DMS53 treated with DMSO at 0.1 percent for 48 hours (cell line): ENCODE results near the gene MFN1.

Experiments
- DNase-seq: peaks from one replicate; lab custom pipeline; 2025; ENCODE audit not compliant: unreplicated experiment; lab: John Stamatoyannopoulos, UW

Gene MFN1

DNA sequence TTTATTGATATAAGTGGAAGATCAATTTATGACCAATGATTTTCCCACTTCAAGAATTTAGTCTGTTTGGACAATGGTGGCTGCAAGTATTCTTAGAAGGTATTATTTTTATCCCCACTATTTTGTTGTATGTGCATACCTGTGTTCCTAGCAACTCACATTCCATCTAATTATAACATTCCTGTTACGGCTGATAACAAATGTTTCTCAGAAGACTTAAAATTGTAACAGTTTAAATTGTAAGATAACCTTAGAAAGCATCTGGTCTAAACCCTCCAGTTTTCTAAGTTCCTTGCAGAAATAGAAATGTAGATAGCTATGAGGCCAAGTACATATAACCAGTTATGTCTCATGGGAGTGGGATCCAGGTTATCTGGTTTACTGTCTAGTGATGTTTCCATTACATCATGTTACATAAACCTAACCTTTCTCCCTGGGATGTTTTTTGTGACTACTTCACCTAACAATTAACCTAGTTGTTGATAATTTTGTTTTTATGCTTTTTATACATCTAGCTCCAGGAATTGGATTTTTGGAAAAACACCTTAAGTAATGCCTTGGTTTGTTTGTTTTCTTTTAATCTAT is 11.1 kb upstream of the MFN1 start:
- no peak for DNase-seq

DNA sequence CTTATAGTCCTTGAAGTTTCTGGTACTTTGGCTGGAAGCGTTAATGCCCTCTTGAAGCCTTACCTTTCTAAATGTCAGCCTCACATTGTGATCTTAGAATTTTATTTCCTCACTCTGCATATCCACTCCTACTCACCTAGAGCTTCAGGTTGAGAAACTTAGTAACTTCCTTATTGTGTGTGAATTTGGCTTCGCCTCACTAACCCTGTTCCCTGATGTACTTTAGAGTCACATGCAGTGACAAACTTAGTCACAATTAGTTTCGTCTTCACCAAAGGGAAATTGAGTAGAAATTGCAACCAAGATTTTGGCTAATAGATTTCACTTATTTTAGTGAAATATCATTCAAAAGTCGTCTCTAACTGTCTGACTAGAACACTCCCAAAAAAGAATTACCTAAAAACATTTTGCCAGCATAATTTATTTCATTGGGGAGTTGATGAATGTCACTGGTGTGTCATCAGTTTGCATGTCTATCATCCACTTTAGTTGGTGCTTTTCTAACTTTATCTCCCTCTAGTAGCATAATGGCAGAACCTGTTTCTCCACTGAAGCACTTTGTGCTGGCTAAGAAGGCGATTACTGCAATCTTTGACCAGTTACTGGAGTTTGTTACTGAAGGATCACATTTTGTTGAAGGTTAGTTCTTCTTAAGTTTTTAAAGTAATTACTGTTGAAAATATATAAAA is 960 bp downstream of the MFN1 start:
- DNase-seq, result no peak

DNA sequence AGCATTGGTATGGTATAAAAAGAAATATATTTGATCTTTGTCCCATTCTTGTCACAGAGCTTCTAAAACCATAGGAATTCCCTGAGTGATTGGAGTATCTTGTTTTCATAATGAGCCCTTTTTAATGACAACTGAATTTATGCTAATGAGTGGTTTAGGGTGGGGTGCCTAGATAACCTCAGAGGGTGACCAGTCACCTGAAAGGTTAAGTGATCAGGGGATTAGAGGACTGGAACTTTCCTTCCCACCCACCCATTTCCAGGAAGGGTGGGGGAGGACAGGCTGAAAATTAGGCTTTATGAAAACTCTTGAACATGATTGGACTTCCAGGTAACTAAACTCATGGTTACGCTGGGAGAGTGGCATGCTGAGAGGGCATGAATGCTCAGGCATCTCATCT is 8.5 kb downstream of the MFN1 start:
- DNase-seq, result no peak

DNA sequence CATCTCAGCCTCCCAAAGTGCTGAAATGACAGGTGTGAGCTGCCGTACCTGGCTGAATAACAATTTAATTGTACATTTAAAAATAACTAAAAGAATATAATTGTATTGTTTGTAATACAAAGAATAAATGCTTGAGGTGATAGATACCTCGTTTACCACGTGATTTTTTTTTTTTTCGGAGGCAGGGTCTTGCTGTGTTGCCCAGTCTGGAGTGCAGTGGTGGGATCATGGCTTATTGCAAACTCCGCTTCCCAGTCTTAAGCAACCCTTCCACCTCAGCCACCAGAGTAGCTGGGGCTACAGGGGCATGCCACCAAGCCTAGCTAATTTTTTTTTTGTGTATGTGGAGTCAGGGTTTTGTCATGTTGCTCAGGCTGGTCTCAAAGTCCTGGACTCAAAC is 15.8 kb downstream of the MFN1 start:
- DNase-seq, result no peak

DNA sequence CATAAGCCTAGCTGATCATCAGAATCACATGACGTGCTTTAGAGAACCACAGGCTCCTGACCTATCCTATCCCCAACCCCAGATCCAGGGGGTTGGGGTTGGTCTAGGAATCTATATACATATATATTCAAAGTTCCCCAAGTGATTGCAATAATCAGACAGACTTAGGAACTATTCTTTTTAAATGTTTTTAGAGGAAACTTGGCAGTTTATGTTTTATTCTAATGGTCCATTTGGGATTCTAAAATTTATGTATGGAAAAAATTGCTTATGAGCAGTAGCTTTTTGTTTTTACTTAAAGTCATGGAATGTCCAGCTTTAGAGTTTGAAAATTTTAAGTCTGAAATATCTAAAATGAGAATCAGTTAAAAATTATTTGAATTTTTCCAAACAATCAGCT is 22.1 kb downstream of the MFN1 start:
- DNase-seq, result no peak

DNA sequence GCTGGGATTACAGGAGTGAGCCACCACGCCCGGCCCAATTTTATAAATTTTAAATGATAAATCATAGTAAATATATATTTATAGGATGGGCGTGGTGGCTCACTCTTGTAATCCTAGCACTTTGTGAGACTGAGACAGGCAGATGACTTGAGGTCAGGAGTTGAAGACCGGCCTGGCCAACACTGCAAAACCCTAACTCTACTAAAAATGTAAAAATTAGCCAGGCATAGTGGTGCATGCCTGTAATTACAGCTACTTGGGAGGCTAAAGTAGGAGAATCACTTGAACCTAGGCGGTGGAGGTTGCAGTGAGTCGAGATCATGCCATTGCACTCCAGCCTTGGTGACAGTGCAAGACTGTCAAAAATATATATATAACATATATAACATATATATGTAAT is 26.4 kb downstream of the MFN1 start:
- DNase-seq, result no peak

DNA sequence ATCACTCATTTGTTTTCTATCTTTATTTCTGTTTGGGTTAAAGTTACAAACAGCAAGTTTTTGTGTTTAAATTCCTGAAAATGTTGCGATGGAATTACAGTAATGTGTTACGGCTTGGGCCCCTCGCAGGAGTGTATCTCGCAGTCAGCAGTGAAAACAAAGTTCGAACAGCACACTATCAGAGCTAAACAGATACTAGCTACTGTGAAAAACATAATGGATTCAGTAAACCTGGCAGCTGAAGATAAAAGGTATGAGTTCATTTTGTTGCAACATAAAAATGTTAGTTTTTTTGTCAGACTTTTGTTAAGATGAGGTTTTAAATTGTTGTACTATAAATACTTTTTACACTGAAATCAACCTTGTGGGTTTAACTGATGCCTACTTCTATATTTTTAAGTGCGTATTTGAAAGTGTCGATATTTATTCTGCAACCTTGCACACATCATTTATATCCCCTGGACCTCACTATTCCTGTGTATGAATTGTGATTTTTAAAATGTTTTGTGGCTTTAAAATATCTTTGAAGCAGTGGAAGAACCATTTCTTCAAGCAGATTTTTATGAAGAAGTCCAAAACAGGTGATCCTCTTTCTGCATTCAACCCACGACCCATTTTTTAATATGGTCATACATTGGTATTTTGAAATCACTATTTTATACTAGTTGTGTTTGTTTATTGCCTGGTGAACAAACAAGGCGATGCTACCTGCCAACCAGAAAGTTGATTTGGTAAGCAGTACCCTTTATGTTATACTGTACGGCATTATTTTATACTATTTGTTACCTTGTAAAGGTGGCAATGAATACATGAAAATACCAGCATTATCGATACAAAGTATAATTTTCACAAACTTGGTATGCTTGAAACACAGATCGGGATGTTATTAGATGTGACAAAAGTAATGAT is 27.8 kb downstream of the MFN1 start:
- no peak for DNase-seq

DNA sequence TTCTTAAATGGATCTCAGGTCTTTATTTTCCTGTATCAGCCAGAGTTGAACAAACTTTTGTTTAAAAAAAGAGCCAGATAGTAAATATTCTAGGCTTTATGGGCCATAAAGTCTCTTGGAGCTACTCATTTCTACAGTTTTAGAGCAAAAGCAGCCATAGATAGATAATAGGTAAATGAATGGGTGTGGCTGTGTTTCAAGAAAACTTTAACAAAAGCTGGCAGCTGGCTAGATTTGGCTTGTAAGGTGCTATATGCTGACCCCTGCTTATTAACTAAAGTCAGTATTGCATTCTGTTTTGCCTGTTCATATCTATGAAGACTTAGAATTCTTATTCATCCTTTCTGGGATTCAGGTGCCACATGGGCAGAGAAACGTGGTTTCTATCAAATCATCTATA is 29.0 kb downstream of the MFN1 start:
- DNase-seq, result no peak

DNA sequence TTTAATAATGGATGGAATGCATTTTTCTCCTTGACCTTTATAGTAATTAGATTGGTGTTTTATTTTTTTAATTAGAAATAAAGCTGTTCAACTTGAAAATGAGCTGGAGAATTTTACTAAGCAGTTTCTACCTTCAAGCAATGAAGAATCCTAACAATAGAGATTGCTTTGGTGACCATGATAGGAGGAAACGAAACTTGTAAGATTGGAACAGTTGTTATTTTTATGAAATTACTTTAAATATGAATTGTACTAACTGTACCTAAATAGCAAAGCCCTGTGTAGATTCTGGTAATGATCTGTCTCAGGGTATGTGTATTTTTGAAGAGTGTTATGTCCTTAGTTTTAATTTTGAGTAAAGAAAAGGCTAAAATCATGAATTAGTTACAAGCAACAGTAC is 44.4 kb downstream of the MFN1 start:
- no peak for DNase-seq

DNA sequence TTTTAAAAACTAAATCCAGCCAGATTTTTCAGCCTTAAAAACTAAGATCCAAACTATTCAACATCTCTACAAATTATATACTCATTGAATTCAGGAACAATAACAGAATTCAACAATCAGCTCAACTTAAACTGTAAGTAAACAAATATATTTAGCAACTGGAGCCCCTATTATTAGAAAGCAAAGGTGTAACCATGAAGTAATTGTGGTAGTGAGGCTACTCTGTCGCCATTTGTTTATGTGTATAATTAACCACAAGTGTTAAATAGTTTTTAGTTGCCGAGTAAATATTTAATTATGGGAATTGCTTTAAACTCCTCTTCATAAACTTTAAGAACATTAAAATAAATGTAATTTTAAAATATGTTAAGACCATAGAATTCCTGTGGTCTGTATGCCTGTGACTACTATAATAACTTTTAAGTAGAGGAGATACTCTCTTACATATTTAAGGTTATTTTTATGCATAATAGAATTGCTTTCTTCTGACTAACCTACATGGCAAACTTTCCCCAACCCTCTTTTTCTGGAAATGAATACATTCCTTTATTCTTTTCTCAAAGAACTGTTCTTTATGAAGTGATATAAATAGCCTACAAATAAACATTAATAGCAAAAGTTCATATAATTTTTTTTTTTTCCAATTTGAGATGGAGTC is 51.2 kb downstream of the MFN1 start:
- no peak for DNase-seq

DNA sequence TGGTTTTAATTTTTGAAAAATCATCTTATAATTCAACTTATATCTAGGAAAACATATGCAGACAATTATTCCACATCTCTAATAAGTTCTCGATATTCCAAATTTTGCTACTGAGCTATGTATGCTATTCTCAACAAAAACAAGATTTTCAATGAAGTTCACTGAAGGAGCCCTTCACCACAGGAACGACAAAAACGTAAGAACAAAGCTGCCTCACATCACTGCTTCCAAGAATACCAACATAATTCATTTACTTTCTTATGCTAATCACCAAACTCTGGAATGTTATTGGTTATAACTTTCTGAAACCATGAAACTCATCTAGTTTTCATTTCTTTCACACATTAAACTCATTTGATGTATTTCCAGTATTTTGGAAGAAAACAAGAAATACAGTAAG is 54.1 kb downstream of the MFN1 start:
- DNase-seq, result no peak

DNA sequence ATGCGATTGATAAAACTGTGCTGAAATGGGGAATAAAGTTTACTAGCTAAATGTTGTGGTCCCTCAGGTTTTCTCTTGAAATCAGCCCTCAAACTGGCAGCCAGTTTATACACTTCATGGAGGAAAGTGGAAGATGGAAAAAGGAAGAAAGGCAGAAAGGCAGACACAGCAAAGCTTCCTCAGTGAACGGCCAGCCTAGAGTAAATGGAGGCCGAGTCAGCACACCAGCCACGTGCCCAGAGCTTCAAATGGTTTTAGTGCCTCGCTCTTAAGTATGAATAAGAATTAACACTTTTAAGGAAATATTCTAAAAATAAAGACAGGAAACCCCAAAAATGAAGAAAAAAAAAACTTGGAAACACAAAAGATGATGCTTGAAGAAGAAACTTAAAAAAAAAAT is 55.5 kb downstream of the MFN1 start:
- no peak for DNase-seq

DNA sequence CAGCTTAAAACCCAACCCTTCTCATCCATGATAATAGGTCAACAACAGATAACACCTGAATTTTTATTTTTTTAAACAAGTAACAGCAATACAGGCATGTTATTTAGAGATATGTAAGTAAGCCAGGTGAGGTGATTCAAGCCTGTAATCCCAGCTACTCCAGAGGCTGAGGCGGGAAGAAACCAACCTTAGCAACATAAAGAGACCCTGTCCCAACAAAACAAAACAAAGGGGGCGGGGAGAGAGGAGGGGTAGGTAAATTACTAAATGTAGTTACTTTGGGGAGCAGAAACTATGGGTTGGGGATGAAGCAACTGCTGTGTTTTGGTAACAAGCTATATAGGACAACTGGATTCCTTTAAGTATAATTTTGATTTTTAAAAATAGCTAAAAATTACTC is 56.8 kb downstream of the MFN1 start:
- no peak for DNase-seq

DNA sequence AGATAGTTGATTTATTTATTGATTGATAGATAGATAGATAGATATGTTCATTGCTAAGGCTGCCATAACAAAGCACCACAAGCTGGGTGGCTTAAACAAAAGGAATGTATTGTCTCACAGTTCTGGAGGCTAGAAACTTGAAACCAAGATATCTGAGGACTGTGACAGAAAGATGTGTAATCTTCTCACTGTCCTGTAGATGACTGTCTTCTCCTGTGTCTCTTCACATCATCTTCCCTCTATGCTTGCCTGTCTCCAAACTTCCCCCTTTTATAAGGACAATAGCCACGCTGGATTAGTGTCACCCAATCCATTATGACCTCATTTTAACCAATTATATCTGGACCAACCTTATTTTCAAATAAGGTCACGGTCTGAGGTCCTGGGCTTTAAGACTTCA is 62.8 kb downstream of the MFN1 start:
- no peak for DNase-seq

DNA sequence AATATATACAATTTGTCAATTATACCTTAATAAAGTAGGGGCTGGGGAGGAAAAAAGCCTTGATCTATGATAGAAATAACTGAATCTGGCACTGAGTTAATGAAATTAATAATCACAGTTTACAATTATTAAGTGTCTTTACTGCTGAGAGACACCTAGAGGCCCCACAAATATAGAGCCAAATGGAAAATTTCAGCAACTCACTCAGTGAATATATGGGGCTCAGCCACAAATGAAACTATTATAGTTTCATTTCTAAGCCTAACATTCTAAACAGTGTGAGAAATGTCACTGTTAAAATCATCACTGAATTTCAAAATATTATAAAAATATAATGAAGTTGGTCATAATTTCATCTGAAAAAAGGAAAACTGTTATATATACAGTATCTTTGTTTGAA is 63.5 kb downstream of the MFN1 start:
- no peak for DNase-seq

DNA sequence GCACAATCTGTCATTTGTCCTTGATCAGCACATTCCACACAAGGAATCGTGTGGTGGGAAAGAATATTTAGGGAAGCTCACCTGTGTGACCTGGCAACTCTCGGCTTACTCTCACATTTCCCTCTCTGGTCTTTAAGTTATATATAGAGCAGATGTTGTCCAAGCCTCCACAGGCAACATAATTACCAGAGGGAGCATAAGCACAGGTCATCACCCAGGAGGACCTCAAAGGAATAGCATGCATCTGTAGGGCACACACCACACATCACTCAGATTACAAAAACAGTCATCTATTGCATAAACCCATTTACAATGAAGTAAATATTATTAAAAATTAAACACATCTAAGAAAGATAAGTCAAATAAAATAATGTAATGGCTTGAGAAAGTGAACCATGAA is 67.3 kb downstream of the MFN1 start:
- no peak for DNase-seq

DNA sequence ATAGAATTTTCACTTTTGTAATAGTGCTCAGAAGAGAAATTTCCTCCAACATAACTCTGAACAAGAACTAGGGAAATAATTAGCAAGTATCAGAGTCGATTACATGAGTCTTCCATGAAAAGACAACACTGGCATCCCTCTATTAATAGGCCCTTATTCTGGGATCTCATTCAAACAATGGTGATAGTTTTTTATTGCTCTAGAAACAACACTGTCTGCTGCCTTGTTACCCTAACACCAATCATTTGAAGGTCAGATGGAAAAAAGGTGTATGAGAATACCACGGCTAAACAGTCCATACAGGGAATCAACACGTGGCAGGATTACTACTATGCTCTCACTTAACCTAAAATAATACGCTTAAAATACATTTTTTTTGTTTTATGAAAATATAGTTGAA is 67.9 kb downstream of the MFN1 start:
- DNase-seq, result no peak

DNA sequence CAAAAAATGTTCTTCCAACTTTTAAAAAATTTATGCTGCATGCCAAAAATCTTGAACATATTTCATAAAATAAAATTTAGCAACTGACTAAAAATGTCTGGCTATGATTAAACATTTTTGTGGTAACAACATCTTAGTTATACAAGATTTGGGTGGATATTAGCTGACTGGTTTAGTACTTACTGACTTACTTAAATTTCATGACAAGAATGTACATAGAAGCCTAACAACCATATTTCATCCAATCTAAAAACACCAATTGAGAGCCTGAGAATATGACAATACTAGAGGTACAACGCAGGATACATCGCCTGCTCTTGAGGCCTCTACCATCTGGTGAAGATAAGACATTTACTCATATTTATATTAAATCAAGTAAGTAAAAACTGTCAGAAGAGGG is 69.2 kb downstream of the MFN1 start:
- DNase-seq, result no peak

DNA sequence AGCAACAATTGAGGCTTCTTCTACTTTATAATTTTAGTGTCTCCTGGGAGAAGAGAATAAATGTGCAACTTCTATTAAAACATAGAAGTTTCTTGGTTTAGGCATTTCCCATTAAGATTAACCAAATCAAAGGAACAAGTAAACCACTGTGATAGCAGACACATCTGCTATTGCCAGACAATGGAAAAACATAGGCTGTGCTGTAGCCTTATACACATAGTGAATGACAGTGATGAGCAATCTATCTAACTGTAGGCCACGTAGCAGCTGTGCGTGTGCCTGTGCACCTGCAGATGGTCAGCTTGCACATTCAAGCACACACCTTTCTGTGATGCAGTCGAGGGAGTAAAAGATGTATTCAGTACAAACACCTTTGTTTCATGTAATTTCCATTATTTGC is 71.1 kb downstream of the MFN1 start:
- no peak for DNase-seq

DNA sequence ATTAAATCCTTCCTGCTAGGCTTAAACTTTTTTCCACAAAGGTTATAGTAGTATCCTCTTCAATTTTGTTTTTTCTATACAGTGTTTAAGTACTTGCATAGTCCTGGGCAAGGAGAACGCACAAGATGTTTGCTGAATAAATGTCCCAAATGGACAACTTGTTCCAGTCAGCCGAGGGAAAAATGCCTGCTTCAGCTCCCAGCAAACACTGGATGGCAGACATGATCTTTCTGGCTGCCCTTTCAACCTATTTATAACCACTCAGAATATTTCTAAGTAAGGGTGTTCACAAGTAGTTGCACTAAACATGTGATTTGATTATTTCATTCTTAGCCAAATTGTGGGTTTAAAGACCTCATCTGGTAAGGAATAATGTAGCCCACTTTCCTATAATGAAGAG is 74.0 kb downstream of the MFN1 start:
- DNase-seq, result no peak

DNA sequence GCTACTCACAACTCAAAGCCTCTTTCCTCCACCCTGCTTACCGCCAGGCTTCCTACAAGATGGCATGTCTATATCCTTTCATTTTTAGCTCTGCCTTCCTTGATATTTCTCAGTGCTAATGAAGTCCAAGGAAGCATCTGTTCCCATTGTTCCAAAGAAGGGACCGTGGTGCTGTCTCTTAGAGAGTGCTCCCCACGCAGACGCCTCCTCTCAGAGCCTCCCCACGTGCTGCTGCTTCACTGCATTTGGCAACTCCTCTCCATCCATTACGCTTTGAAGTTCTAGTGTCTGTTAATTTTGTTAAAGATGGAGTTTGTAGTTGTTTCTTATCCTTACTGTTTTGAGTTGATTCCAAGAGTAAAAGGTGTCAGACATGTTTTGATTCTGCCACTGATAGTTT is 77.6 kb downstream of the MFN1 start:
- DNase-seq, result no peak
